CMK (cell line): ENCODE results near the gene C11orf68.
A peak's percentile ranks its signal among the peaks of the same experiment; 100 is the strongest.
"Not testable (repeated sequence)": the region's sequence is repeated elsewhere in the genome, so short reads cannot be mapped to it uniquely, and the experiment has no call there.

Experiments
- DNase-seq: peaks from one replicate; pipeline ENCODE4 v3.0.0-alpha.2; 2010; ENCODE audit warnings: low read depth

The C11orf68 gene

GRCh38 chr11:65918211-65919140 is at the start of gene C11orf68:
Gene C11orf68 (minus strand): TSS chr11:65919062. CDS start chr11:65919031, 31 bp downstream.
- DNase-seq, result no peak

- DNase-seq, result no peak
Measured at GRCh38 chr11:65967329-65967934, 48.6 kb upstream of the C11orf68 start.

- DNase-seq, result no peak
Measured at GRCh38 chr11:65965986-65966762, 47.3 kb upstream of the C11orf68 start.

GRCh38 chr11:65964906-65965305 is 46.0 kb upstream of the C11orf68 start:
- DNase-seq, result no peak

- DNase-seq, result no peak
Measured at GRCh38 chr11:65962141-65962564, 43.3 kb upstream of the C11orf68 start.

GRCh38 chr11:65961267-65962140 is 42.6 kb upstream of the C11orf68 start, which contains the start of gene SART1:
Gene SART1 (plus strand): TSS chr11:65961734. CDS start chr11:65961781, 47 bp downstream.
- DNase-seq, result peak; percentile 97

- peak; percentile 55 for DNase-seq
Measured at GRCh38 chr11:65960824-65961266, 42.0 kb upstream of the C11orf68 start.

GRCh38 chr11:65958774-65959420 is 40.0 kb upstream of the C11orf68 start:
- no peak for DNase-seq

GRCh38 chr11:65958291-65958690 is 39.4 kb upstream of the C11orf68 start:
- peak; percentile 33 for DNase-seq

GRCh38 chr11:65954771-65955170 is 35.9 kb upstream of the C11orf68 start:
- no peak for DNase-seq

- DNase-seq, result no peak
Measured at GRCh38 chr11:65953471-65953870, 34.6 kb upstream of the C11orf68 start.

GRCh38 chr11:65952052-65952521 is 33.2 kb upstream of the C11orf68 start:
- no peak for DNase-seq

GRCh38 chr11:65951641-65952040 is 32.8 kb upstream of the C11orf68 start:
- DNase-seq, result not testable (repeated sequence)

- not testable (repeated sequence) for DNase-seq
Measured at GRCh38 chr11:65950711-65951110, 31.8 kb upstream of the C11orf68 start.

GRCh38 chr11:65947603-65948125 is 28.8 kb upstream of the C11orf68 start:
- no peak for DNase-seq

- DNase-seq, result no peak
Measured at GRCh38 chr11:65947133-65947532, 28.3 kb upstream of the C11orf68 start.

- no peak for DNase-seq
Measured at GRCh38 chr11:65946655-65947054, 27.8 kb upstream of the C11orf68 start.

GRCh38 chr11:65945941-65946558 is 27.2 kb upstream of the C11orf68 start:
- no peak for DNase-seq

GRCh38 chr11:65945430-65945911 is 26.6 kb upstream of the C11orf68 start, which contains the start of gene TSGA10IP:
Gene TSGA10IP (plus strand): TSS chr11:65945480. CDS start chr11:65945676, 196 bp downstream.
- no peak for DNase-seq
